ENCODE measurements around the gene PPME1. TPM values are rescaled to one million over a fixed set of nuclear protein-coding genes. Genes with fewer than 3 reads are reported as not detected.

PPME1 gene
- total RNA-seq, 1 experiment from 2014 or later: 39.4 TPM

DNA sequence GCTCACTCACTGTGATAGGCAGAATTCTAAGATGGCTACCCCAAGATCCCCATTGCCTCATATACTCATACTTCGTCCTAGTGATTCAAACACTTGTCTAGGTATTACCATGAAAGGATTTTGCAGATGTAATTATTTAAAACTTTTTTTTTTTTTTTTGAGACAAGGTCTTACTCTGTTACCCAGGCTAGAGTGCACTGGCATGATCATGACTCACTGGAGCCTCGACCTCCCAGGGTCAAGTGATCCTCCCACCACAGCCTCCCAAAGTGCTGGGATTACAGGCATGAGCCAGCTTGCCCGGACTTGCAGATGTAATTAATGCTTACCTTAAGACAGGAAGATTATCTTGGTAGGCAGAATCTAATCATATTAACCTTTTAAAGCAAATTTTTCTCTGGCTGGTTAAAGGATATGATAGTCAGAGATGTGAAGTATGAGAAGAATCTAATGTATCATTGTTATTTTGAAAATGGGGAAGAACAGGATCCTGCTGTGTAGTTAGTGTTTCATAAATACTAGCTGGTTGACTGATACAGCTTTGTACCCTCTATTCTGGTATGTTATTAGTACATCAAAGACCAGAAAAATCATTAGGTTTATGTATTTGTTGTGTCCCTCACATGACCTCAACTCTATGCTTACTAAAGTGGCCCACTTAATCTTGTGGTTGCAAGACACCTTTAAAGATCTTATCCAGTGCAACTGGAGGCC lies 35.8 kb upstream of the PPME1 start:
- H3K9me3 ChIP-seq (ENCODE audit: control insufficient read depth, low read depth, low read length): no peaks in the 10 kb centered on the region
- H3K23ac ChIP-seq (ENCODE audit: insufficient read length, low read depth, low read length): no peak overlapping the region
- no peak overlapping the region for H2BK15ac ChIP-seq (ENCODE audit: low read depth, low read length)
- no peak overlapping the region for H2BK12ac ChIP-seq (ENCODE audit: insufficient read length, low read depth, low read length)
- no peak overlapping the region for H2BK20ac ChIP-seq (ENCODE audit: low read depth, low read length, poor library complexity, severe bottlenecking)
- TF ChIP-seq, protein P1, sequence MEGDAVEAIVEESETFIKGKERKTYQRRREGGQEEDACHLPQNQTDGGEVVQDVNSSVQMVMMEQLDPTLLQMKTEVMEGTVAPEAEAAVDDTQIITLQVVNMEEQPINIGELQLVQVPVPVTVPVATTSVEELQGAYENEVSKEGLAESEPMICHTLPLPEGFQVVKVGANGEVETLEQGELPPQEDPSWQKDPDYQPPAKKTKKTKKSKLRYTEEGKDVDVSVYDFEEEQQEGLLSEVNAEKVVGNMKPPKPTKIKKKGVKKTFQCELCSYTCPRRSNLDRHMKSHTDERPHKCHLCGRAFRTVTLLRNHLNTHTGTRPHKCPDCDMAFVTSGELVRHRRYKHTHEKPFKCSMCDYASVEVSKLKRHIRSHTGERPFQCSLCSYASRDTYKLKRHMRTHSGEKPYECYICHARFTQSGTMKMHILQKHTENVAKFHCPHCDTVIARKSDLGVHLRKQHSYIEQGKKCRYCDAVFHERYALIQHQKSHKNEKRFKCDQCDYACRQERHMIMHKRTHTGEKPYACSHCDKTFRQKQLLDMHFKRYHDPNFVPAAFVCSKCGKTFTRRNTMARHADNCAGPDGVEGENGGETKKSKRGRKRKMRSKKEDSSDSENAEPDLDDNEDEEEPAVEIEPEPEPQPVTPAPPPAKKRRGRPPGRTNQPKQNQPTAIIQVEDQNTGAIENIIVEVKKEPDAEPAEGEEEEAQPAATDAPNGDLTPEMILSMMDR (conservative IDR thresholded peaks at IDR 0.05): no peak
- no peaks in the 10 kb centered on the region for H3K23me2 ChIP-seq (ENCODE audit: insufficient read length, low read depth, low read length, poor library complexity, severe bottlenecking)
- H3K4me1 ChIP-seq (ENCODE audit: insufficient read depth, low read length): peaks cover 3% of the 10 kb centered on the region; the same call in 1 of the 2 replicates
- WGBS (ENCODE audit: extremely low coverage, insufficient read length, low lambda C conversion rate): no CpG with 5 or more reads among the region's 3 CpGs
- no peak overlapping the region for H2BK5ac ChIP-seq (ENCODE audit: insufficient read length, low read length)
- no peak overlapping the region for H3K18ac ChIP-seq (ENCODE audit: insufficient read length, low read depth, low read length)
- no peak overlapping the region for H2BK120ac ChIP-seq (ENCODE audit: low read depth, low read length, poor library complexity, severe bottlenecking)
- no peaks in the 10 kb centered on the region for H3K27me3 Mint-ChIP-seq (ENCODE audit: low read depth)
- no peak overlapping the region for H3K14ac ChIP-seq (ENCODE audit: insufficient read depth, low read length)
- H3K4me2 ChIP-seq (ENCODE audit: insufficient read depth, insufficient read length, low read length): no peak overlapping the region
- no peak overlapping the region for H3K27ac ChIP-seq (ENCODE audit: insufficient read length, low read depth, low read length)
- H4K5ac ChIP-seq (ENCODE audit: insufficient read length, low read depth, low read length): no peak overlapping the region
- no peak for DNase-seq
- peaks cover 19 to 55% (median 46%) of the 10 kb centered on the region in 3 experiments for H3K36me3 Mint-ChIP-seq (ENCODE audit: insufficient read depth in 1 of 3, low read depth in 3 of 3)
- no peaks in the 10 kb centered on the region for H3K27me3 ChIP-seq (ENCODE audit: insufficient read depth, low read length)
- no peak overlapping the region for H2AK5ac ChIP-seq (ENCODE audit: insufficient read length, low read length)
- H3K79me1 ChIP-seq (ENCODE audit: insufficient read depth, low read depth, low read length, poor library complexity, severe bottlenecking): no peaks in the 10 kb centered on the region
- no peak overlapping the region for H4K8ac ChIP-seq (replicated peaks; ENCODE audit: insufficient read length, low read depth, low read length)
- no peak overlapping the region for H2AFZ ChIP-seq (ENCODE audit: low read length)
- H4K20me1 ChIP-seq (ENCODE audit: control insufficient read depth, insufficient read depth, insufficient read length): no peaks in the 10 kb centered on the region
- no peak overlapping the region; a peak in 1 of 7 replicates for H3K27ac Mint-ChIP-seq
- H4K91ac ChIP-seq (ENCODE audit: insufficient read length, low read depth, low read length): no peak overlapping the region
- H3K4me3 Mint-ChIP-seq: no peak overlapping the region
- no peaks in the 10 kb centered on the region for H3K79me2 ChIP-seq (ENCODE audit: insufficient read depth, low read length)
- no peak overlapping the region for H3T11ph ChIP-seq (ENCODE audit: low read length)
- H3K4ac ChIP-seq (ENCODE audit: low read depth, low read length): no peak overlapping the region
- H3K9ac ChIP-seq (ENCODE audit: extremely low read depth, insufficient read length, low read length): no peak overlapping the region
- H3K56ac ChIP-seq (ENCODE audit: insufficient read length, low read depth, low read length): no peak overlapping the region
- peaks cover 1 to 5% of the 10 kb centered on the region in 2 experiments; a peak in 3 of 5 replicates for H3K9me3 Mint-ChIP-seq
- H3K4me1 Mint-ChIP-seq: peaks cover 13 to 20% of the 10 kb centered on the region in 2 experiments
